ENCODE results near the gene RGL1. TPM values are rescaled to one million over a fixed set of nuclear protein-coding genes. Genes with fewer than 3 reads are reported as not detected.

The RGL1 gene
- total and polyA plus RNA-seq, 9 of the 15 experiments (the other 6 are each of a cell fraction or from before 2014, with no cell fraction given) = under 0.01 to 0.07 (median 0.04) TPM

DNA sequence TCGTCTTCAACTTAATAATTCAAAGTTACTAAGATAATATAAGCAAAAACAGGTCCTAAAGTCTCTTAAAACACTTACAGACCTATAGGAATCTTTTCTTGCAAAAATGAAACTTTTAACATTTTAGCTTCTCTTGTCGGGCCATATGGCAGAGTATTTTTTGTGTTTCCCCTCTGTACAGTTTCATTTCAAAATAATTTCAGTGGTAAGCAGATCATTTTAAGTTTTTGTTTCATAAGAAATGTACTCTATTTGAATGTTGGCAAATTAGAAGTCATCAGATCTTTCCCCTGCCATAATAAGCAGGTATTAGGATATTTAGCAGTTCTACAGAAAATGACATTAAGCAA lies 37.9 kb downstream of the RGL1 start:
- Histone ChIP-seq H3K27ac (ENCODE audit: extremely low read depth, low read depth, low read length) (no peak overlapping the region), H3K9me1 (ENCODE audit: control insufficient read depth, insufficient read depth, low read length) (no peaks in the 10 kb centered on the region), H3K4me1 (replicated peaks in 1 of 2; ENCODE audit: control insufficient read depth in 2 of 2, insufficient read depth in 2 of 2, low read length in 2 of 2) (0 out of 5 replicates have a peak, but pooled peaks cover 0 to 2% of the 10 kb centered on the region in 2 experiments), H3K4me3 (no peak overlapping the region), H3K27me3 (ENCODE audit: control insufficient read depth in 2 of 2, insufficient read depth in 2 of 2, low read length in 2 of 2) (no peaks in the 10 kb centered on the region; a peak in 2 of 5 replicates), H3K79me2 (ENCODE audit: control insufficient read depth, insufficient read depth, low read length) (no peaks in the 10 kb centered on the region), H3K9me3 (replicated peaks; ENCODE audit: control insufficient read depth, insufficient read depth, low read depth, low read length) (no peaks in the 10 kb centered on the region), H2AFZ (ENCODE audit: low read depth, low read length) (no peak overlapping the region), H3K36me3 (ENCODE audit: control insufficient read depth, insufficient read depth, low read length) (no peaks in the 10 kb centered on the region), H3K4me2 (ENCODE audit: insufficient read depth, low read length) (no peak overlapping the region), H3K9ac (ENCODE audit: insufficient read depth in 1 of 2, low read depth in 2 of 2, low read length in 2 of 2) (no peak overlapping the region), H4K20me1 (replicated peaks; ENCODE audit: control insufficient read depth, insufficient read depth, low read length) (no peaks in the 10 kb centered on the region)
- intact Hi-C loops (cut with micrococcal nuclease) = no loop called here
- no TSS peak for BruUV-seq (replicated peaks)
- ChIA-PET POLR2A (interaction anchor here (0.6 kb wide), 1 partner anchor 517 kb away, joined by 3 read pairs; no protein-coding TSS in a partner anchor), CTCF (ENCODE audit: low intra/inter-chr PET ratio) (no interaction called here)
- 7% methylated on average over 2 of the region's 2 CpGs for WGBS (ENCODE audit: insufficient coverage, low coverage, missing lambda C conversion rate)
- DNase-seq (ENCODE audit: extremely low read depth in 1 of 4, low spot score in 3 of 4) (no peak), ATAC-seq (no peak), FAIRE-seq (no peak)
- in situ Hi-C loops (cut with MboI) = no loop called here
- no peak for TF ChIP-seq POLR2B (IDR thresholded peaks at IDR 0.05; ENCODE audit: low read depth, partially characterized antibody)
- no peak for TF ChIP-seq KLF13 (tag; IDR thresholded peaks at IDR 0.05; ENCODE audit: borderline replicate concordance, low read depth)
- no peak for TF ChIP-seq MIER1 (IDR thresholded peaks at IDR 0.05; ENCODE audit: low read depth)
- TF ChIP-seq NCOA1 (IDR thresholded peaks at IDR 0.05; ENCODE audit: low read depth) = no peak
- TF ChIP-seq CBFA2T3 (IDR thresholded peaks at IDR 0.05) = no peak
- no peak for TF ChIP-seq FOXJ3 (CRISPR knock-in tag; IDR thresholded peaks at IDR 0.05)
- TF ChIP-seq E2F8 (IDR thresholded peaks at IDR 0.05; ENCODE audit: low read depth, partially characterized antibody) = no peak
- TF ChIP-seq, protein P1, sequence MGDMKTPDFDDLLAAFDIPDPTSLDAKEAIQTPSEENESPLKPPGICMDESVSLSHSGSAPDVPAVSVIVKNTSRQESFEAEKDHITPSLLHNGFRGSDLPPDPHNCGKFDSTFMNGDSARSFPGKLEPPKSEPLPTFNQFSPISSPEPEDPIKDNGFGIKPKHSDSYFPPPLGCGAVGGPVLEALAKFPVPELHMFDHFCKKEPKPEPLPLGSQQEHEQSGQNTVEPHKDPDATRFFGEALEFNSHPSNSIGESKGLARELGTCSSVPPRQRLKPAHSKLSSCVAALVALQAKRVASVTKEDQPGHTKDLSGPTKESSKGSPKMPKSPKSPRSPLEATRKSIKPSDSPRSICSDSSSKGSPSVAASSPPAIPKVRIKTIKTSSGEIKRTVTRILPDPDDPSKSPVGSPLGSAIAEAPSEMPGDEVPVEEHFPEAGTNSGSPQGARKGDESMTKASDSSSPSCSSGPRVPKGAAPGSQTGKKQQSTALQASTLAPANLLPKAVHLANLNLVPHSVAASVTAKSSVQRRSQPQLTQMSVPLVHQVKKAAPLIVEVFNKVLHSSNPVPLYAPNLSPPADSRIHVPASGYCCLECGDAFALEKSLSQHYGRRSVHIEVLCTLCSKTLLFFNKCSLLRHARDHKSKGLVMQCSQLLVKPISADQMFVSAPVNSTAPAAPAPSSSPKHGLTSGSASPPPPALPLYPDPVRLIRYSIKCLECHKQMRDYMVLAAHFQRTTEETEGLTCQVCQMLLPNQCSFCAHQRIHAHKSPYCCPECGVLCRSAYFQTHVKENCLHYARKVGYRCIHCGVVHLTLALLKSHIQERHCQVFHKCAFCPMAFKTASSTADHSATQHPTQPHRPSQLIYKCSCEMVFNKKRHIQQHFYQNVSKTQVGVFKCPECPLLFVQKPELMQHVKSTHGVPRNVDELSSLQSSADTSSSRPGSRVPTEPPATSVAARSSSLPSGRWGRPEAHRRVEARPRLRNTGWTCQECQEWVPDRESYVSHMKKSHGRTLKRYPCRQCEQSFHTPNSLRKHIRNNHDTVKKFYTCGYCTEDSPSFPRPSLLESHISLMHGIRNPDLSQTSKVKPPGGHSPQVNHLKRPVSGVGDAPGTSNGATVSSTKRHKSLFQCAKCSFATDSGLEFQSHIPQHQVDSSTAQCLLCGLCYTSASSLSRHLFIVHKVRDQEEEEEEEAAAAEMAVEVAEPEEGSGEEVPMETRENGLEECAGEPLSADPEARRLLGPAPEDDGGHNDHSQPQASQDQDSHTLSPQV (IDR thresholded peaks at IDR 0.05) = no peak
- TF ChIP-seq, protein P2, sequence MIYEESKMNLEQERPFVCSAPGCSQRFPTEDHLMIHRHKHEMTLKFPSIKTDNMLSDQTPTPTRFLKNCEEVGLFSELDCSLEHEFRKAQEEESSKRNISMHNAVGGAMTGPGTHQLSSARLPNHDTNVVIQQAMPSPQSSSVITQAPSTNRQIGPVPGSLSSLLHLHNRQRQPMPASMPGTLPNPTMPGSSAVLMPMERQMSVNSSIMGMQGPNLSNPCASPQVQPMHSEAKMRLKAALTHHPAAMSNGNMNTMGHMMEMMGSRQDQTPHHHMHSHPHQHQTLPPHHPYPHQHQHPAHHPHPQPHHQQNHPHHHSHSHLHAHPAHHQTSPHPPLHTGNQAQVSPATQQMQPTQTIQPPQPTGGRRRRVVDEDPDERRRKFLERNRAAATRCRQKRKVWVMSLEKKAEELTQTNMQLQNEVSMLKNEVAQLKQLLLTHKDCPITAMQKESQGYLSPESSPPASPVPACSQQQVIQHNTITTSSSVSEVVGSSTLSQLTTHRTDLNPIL (CRISPR knock-in tag; IDR thresholded peaks at IDR 0.05) = no peak
- no peak for TF ChIP-seq CREBBP (IDR thresholded peaks at IDR 0.05; ENCODE audit: low read depth, low read length)
- TF ChIP-seq ATF7 (IDR thresholded peaks at IDR 0.05) = no peak
- TF ChIP-seq EWSR1 (IDR thresholded peaks at IDR 0.05; ENCODE audit: borderline replicate concordance, low read depth, partially characterized antibody) = no peak
- no peak for TF ChIP-seq TFAM (CRISPR knock-in tag; conservative IDR thresholded peaks at IDR 0.05)
- no peak for TF ChIP-seq MCM3 (IDR thresholded peaks at IDR 0.05)
- TF ChIP-seq, protein P3, sequence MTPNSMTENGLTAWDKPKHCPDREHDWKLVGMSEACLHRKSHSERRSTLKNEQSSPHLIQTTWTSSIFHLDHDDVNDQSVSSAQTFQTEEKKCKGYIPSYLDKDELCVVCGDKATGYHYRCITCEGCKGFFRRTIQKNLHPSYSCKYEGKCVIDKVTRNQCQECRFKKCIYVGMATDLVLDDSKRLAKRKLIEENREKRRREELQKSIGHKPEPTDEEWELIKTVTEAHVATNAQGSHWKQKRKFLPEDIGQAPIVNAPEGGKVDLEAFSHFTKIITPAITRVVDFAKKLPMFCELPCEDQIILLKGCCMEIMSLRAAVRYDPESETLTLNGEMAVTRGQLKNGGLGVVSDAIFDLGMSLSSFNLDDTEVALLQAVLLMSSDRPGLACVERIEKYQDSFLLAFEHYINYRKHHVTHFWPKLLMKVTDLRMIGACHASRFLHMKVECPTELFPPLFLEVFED (CRISPR knock-in tag; conservative IDR thresholded peaks at IDR 0.05) = no peak

Data from K562 (cell line).